IMR-90 (cell line): ENCODE results near the gene GANC.

Source experiments
- MAZ ChIP-seq: IDR thresholded peaks from 2 replicates; pipeline ENCODE4 v1.6.1; 2012; ENCODE audit warnings: low read depth, mild to moderate bottlenecking, low read length, improper control_type of control experiment, moderate library complexity, borderline replicate concordance
- POLR2A ChIP-seq: IDR thresholded peaks from 2 replicates; pipeline ENCODE4 v1.6.1; 2012; ENCODE audit warnings: mild to moderate bottlenecking, low read depth, low read length

GRCh38 chr15:42329161-42329560 is 56.2 kb downstream of the GANC start:
- TF ChIP-seq POLR2A (no peak), MAZ (no peak)
